Measurements from ENCODE around the gene CPEB3.

DNA sequence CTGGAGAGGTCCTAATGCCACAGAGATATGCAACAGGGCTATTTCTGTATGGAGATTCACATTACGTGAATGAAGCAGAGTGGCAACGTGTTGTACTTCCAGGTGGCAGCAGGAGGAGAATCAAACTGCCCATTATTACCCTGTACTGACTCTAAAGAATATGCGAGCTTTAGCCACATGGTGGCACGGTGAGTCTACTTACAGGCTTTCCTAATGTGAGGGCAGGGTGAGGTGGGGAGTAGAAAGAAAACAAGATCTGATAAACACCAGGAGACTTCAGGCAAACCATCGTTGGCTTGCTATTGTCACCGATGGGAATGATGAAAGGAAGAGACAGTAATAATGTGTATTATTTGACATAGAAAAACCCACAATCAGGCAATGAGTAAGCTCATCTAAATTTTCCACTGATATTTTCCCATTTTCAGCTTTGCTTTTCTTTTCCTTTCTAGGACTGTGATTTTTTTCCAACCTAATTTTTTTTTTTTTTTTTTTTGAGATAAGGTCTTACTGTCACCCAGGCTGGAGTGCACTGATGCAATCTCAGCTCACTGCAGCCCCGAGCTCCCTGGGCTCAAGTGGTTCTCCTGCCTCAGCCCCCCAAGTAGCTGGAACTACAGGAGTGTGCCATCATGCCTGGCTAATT is 203.0 kb downstream of the CPEB3 start:
- TF ChIP-seq POLR2A (IDR thresholded peaks at IDR 0.05; ENCODE audit: low read depth, low read length): no peak
- TF ChIP-seq POLR2AphosphoS5 (IDR thresholded peaks at IDR 0.05; ENCODE audit: low read depth, low read length): no peak
- no peak for TF ChIP-seq SPI1 (IDR thresholded peaks at IDR 0.05; ENCODE audit: low read depth, low read length)
- no peak for TF ChIP-seq TAF1 (IDR thresholded peaks at IDR 0.05; ENCODE audit: low read depth, low read length)
- TF ChIP-seq POU2F2 (IDR thresholded peaks at IDR 0.05; ENCODE audit: low read depth, low read length): peak; percentile 58; the same call in 1 of the 2 replicates

Data from GM12891 (cell line).